Measurements from ENCODE around the gene DCAF8L1.

GRCh38 chrX:27933361-27933760, 47.9 kb downstream of the DCAF8L1 start:
- no peak for TF ChIP-seq CTCF (IDR thresholded peaks at IDR 0.05)
- TF ChIP-seq POLR2A (IDR thresholded peaks at IDR 0.05): no peak
- no peak for TF ChIP-seq EP300 (IDR thresholded peaks at IDR 0.05)

Measured in gastroesophageal sphincter (tissue), 3 donors.